ENCODE measurements around the gene RBM47. TPM values are rescaled to one million over a fixed set of nuclear protein-coding genes. Genes with fewer than 3 reads are reported as not detected.
"Not testable (repeated sequence)": the region's sequence is repeated elsewhere in the genome, so short reads cannot be mapped to it uniquely, and the experiment has no call there.

RBM47 gene
- polyA plus RNA-seq, 3 donors: 79.5 to 101 (median 92.8) TPM

- Mint-ChIP-seq H3K9me3 (no peaks in the 10 kb centered on the region), H3K36me3 (no peaks in the 10 kb centered on the region), H3K4me1 (peaks cover 6% of the 10 kb centered on the region), H3K4me3 (no peak overlapping the region), H3K27ac (peak overlapping the region in 1 of 7 donors; percentile 50), H3K27me3 (ENCODE audit: low read depth in 3 of 3) (peaks cover 0 to 1% (median 0%) of the 10 kb centered on the region in 3 donors)
- no peak overlapping the region for H3K4me3 ChIP-seq (replicated peaks in 1 of 3; ENCODE audit: low read depth in 2 of 3, low read length in 3 of 3)
- no peak for TF ChIP-seq CTCF (IDR thresholded peaks at IDR 0.05)
- H3K9me3 ChIP-seq (replicated peaks in 1 of 2; ENCODE audit: control insufficient read depth in 1 of 2, insufficient read depth in 1 of 2, low read length in 2 of 2): no peaks in the 10 kb centered on the region
- H4K20me1 ChIP-seq (ENCODE audit: insufficient read depth, low read length): no peaks in the 10 kb centered on the region
- no peak overlapping the region for H2AFZ ChIP-seq (ENCODE audit: insufficient read depth, low read depth, low read length, poor library complexity, severe bottlenecking)
- no peak overlapping the region for H3K4me2 ChIP-seq (replicated peaks; ENCODE audit: extremely low read depth, low read length, poor library complexity, severe bottlenecking)
- H3K27me3 ChIP-seq (ENCODE audit: control insufficient read depth in 2 of 2, insufficient read depth in 2 of 2, low read length in 2 of 2): no peaks in the 10 kb centered on the region
- WGBS (ENCODE audit: insufficient coverage): 100% methylated on average over 3 of the region's 4 CpGs
- no peak overlapping the region for H3K27ac ChIP-seq (ENCODE audit: low read depth in 1 of 2, low read length in 2 of 2)
- no peak overlapping the region for H3K9ac ChIP-seq (ENCODE audit: insufficient read depth, low read length, poor library complexity, severe bottlenecking)
- H3K4me1 ChIP-seq (ENCODE audit: control insufficient read depth in 1 of 2, insufficient read depth in 2 of 2, low read length in 2 of 2): no peaks in the 10 kb centered on the region
- no peaks in the 10 kb centered on the region for H3K79me2 ChIP-seq (ENCODE audit: insufficient read depth, low read length)
- intact Hi-C loops (cut with micrococcal nuclease): no loop called here
- no peak for DNase-seq
- no peaks in the 10 kb centered on the region for H3K36me3 ChIP-seq (replicated peaks in 1 of 2; ENCODE audit: control insufficient read depth in 1 of 2, insufficient read depth in 2 of 2, low read length in 2 of 2)
Observed at GRCh38 chr4:40395166-40395900, 234.3 kb downstream of the RBM47 start.

- Histone ChIP-seq H4K20me1 (ENCODE audit: insufficient read depth, low read length) (no peaks in the 10 kb centered on the region), H3K4me3 (replicated peaks in 1 of 3; ENCODE audit: low read depth in 2 of 3, low read length in 3 of 3) (no peak overlapping the region), H3K79me2 (ENCODE audit: insufficient read depth, low read length) (no peaks in the 10 kb centered on the region), H3K9ac (ENCODE audit: insufficient read depth, low read length, poor library complexity, severe bottlenecking) (no peak overlapping the region), H2AFZ (ENCODE audit: insufficient read depth, low read depth, low read length, poor library complexity, severe bottlenecking) (peak overlapping the region; percentile 29), H3K9me3 (replicated peaks in 1 of 2; ENCODE audit: control insufficient read depth in 1 of 2, insufficient read depth in 1 of 2, low read length in 2 of 2) (no peaks in the 10 kb centered on the region), H3K27me3 (ENCODE audit: control insufficient read depth in 2 of 2, insufficient read depth in 2 of 2, low read length in 2 of 2) (no peaks in the 10 kb centered on the region), H3K4me2 (replicated peaks; ENCODE audit: extremely low read depth, low read length, poor library complexity, severe bottlenecking) (no peak overlapping the region), H3K4me1 (ENCODE audit: control insufficient read depth in 1 of 2, insufficient read depth in 2 of 2, low read length in 2 of 2) (no peaks in the 10 kb centered on the region), H3K27ac (ENCODE audit: low read depth in 1 of 2, low read length in 2 of 2) (no peak overlapping the region), H3K36me3 (replicated peaks in 1 of 2; ENCODE audit: control insufficient read depth in 1 of 2, insufficient read depth in 2 of 2, low read length in 2 of 2) (no peaks in the 10 kb centered on the region)
- H3K36me3 Mint-ChIP-seq: no peaks in the 10 kb centered on the region
- peaks cover 6% of the 10 kb centered on the region for H3K4me1 Mint-ChIP-seq
- peak overlapping the region in 1 of 2 donors; percentile 46 for H3K4me3 Mint-ChIP-seq
- intact Hi-C loops (cut with micrococcal nuclease): no loop called here
- peak in 1 of 3 donors; percentile 12 for DNase-seq
- WGBS (ENCODE audit: insufficient coverage): 33% methylated on average over 3 of the region's 6 CpGs
- H3K27ac Mint-ChIP-seq: no peak overlapping the region
- H3K9me3 Mint-ChIP-seq: no peaks in the 10 kb centered on the region
- no peaks in the 10 kb centered on the region for H3K27me3 Mint-ChIP-seq (ENCODE audit: low read depth in 3 of 3)
- no peak for TF ChIP-seq CTCF (IDR thresholded peaks at IDR 0.05)
Observed at GRCh38 chr4:40394236-40394635, 235.4 kb downstream of the RBM47 start.

- H3K4me1 ChIP-seq (ENCODE audit: control insufficient read depth in 1 of 2, insufficient read depth in 2 of 2, low read length in 2 of 2); H3K27ac ChIP-seq (ENCODE audit: low read depth in 1 of 2, low read length in 2 of 2); H3K27me3 ChIP-seq (ENCODE audit: control insufficient read depth in 2 of 2, insufficient read depth in 2 of 2, low read length in 2 of 2); H3K36me3 Mint-ChIP-seq; H4K20me1 ChIP-seq (ENCODE audit: insufficient read depth, low read length); H2AFZ ChIP-seq (ENCODE audit: insufficient read depth, low read depth, low read length, poor library complexity, severe bottlenecking); H3K4me1 Mint-ChIP-seq; H3K9me3 ChIP-seq (replicated peaks in 1 of 2; ENCODE audit: control insufficient read depth in 1 of 2, insufficient read depth in 1 of 2, low read length in 2 of 2); intact Hi-C loops (cut with micrococcal nuclease); H3K4me2 ChIP-seq (replicated peaks; ENCODE audit: extremely low read depth, low read length, poor library complexity, severe bottlenecking); H3K27me3 Mint-ChIP-seq (ENCODE audit: low read depth in 3 of 3); H3K9ac ChIP-seq (ENCODE audit: insufficient read depth, low read length, poor library complexity, severe bottlenecking); H3K9me3 Mint-ChIP-seq; H3K36me3 ChIP-seq (replicated peaks in 1 of 2; ENCODE audit: control insufficient read depth in 1 of 2, insufficient read depth in 2 of 2, low read length in 2 of 2); DNase-seq; H3K4me3 Mint-ChIP-seq; H3K4me3 ChIP-seq (replicated peaks in 1 of 3; ENCODE audit: low read depth in 2 of 3, low read length in 3 of 3); H3K27ac Mint-ChIP-seq; H3K79me2 ChIP-seq (ENCODE audit: insufficient read depth, low read length): not testable (repeated sequence)
- WGBS (ENCODE audit: insufficient coverage): 92% methylated on average over 9 of the region's 9 CpGs
Observed at GRCh38 chr4:40392241-40392640, 237.4 kb downstream of the RBM47 start.

Data from CD14-positive monocyte (primary cell).